Trophoblast cell (in vitro differentiated cells and primary cell): Measurements from ENCODE around the gene CUL7.

ENCODE experiments used
- DNase-seq, 2 donors: peaks; one replicate each; pipeline ENCODE4 v3.0.0-alpha.2; 2016
- H2AFZ ChIP-seq: 2 replicates; pipeline ENCODE4 v1.6.1; 2013; ENCODE audit warnings: low read length, moderate library complexity, mild to moderate bottlenecking; ENCODE audit not compliant: insufficient read depth, poor library complexity
- H2AK5ac ChIP-seq: 2 replicates; pipeline ENCODE4 v1.6.1; 2013; ENCODE audit warnings: mild to moderate bottlenecking, low read length
- H2BK120ac ChIP-seq: 2 replicates; pipeline ENCODE4 v1.6.1; 2013; ENCODE audit warnings: low read length, mild to moderate bottlenecking, moderate library complexity; ENCODE audit not compliant: insufficient read depth, poor library complexity
- H2BK12ac ChIP-seq: 2 replicates; pipeline ENCODE4 v1.6.1; 2013; ENCODE audit warnings: mild to moderate bottlenecking, low read length, moderate library complexity
- H2BK5ac ChIP-seq: 2 replicates; pipeline ENCODE4 v1.6.1; 2013; ENCODE audit warnings: low read length, low read depth, moderate library complexity, mild to moderate bottlenecking; ENCODE audit not compliant: poor library complexity
- H3K14ac ChIP-seq: 2 replicates; pipeline ENCODE4 v1.6.1; 2013; ENCODE audit warnings: mild to moderate bottlenecking, low read length
- H3K18ac ChIP-seq: 2 replicates; pipeline ENCODE4 v1.6.1; 2013; ENCODE audit warnings: mild to moderate bottlenecking, low read length
- H3K23ac ChIP-seq: 2 replicates; pipeline ENCODE4 v1.6.1; 2013; ENCODE audit warnings: low read length
- H3K27ac ChIP-seq: 2 replicates; pipeline ENCODE4 v1.5.1; 2013; ENCODE audit warnings: low read depth, mild to moderate bottlenecking, inconsistent platforms, low read length, moderate library complexity
- H3K27me3 ChIP-seq: 2 replicates; pipeline ENCODE4 v1.6.1; 2013; ENCODE audit warnings: inconsistent platforms, mild to moderate bottlenecking, low read length, moderate library complexity; ENCODE audit not compliant: insufficient read depth
- H3K36me3 ChIP-seq, 2 experiments: 1 replicate in 1 of 2; 2 replicates in 1 of 2; pipeline ENCODE4 v1.6.1; 2013; ENCODE audit warnings: low read length in 2 of 2, mild to moderate bottlenecking in 2 of 2, moderate library complexity in 1 of 2; ENCODE audit not compliant: insufficient read depth in 2 of 2, control insufficient read depth in 1 of 2
- H3K4ac ChIP-seq: 2 replicates; pipeline ENCODE4 v1.6.1; 2013; ENCODE audit warnings: low read depth, mild to moderate bottlenecking, low read length, moderate library complexity
- H3K4me1 ChIP-seq, 2 experiments: 1 replicate in 1 of 2; 2 replicates in 1 of 2; pipeline ENCODE4 v1.6.1; 2013; ENCODE audit warnings: low read length in 2 of 2, mild to moderate bottlenecking in 2 of 2, moderate library complexity in 1 of 2; ENCODE audit not compliant: insufficient read depth in 2 of 2, control insufficient read depth in 1 of 2
- H3K4me2 ChIP-seq: 2 replicates; pipeline ENCODE4 v1.6.1; 2013; ENCODE audit warnings: inconsistent platforms, mild to moderate bottlenecking, low read length, moderate library complexity
- H3K4me3 ChIP-seq: 2 replicates; pipeline ENCODE4 v1.5.1; 2013; ENCODE audit warnings: mild to moderate bottlenecking, low read depth, low read length, inconsistent platforms
- H3K79me1 ChIP-seq: one replicate; pipeline ENCODE4 v1.6.1; 2013; ENCODE audit warnings: low read length
- H3K79me2 ChIP-seq: 2 replicates; pipeline ENCODE4 v1.6.1; 2013; ENCODE audit warnings: low read length, mild to moderate bottlenecking; ENCODE audit not compliant: control insufficient read depth, insufficient read depth, poor library complexity
- H3K9ac ChIP-seq: 2 replicates; pipeline ENCODE4 v1.6.1; 2013; ENCODE audit warnings: mild to moderate bottlenecking, low read length
- H3K9me3 ChIP-seq: 2 replicates; pipeline ENCODE4 v1.6.1; 2013; ENCODE audit warnings: low read depth, mild to moderate bottlenecking, control low read depth, inconsistent platforms, low read length; ENCODE audit not compliant: insufficient read depth
- H4K12ac ChIP-seq: 2 replicates; pipeline ENCODE4 v1.6.1; 2013; ENCODE audit warnings: low read depth, mild to moderate bottlenecking, low read length, moderate library complexity
- H4K8ac ChIP-seq: 2 replicates; pipeline ENCODE4 v1.6.1; 2013; ENCODE audit warnings: low read depth, mild to moderate bottlenecking, low read length, moderate library complexity
- H4K91ac ChIP-seq: one replicate; pipeline ENCODE4 v1.6.1; 2013; ENCODE audit warnings: low read depth, mild to moderate bottlenecking, low read length, moderate library complexity
- WGBS: extraction: QIAGEN DNeasy Blood & Tissue Kit; methylation state at CpG from one replicate; pipeline ENCODE4 v1.1.7; 2013; ENCODE audit warnings: missing lambda C conversion rate; ENCODE audit not compliant: insufficient read length, insufficient coverage; ENCODE audit errors: extremely low coverage; 5-methylcytosine and 5-hydroxymethylcytosine counted together

The CUL7 gene

DNA sequence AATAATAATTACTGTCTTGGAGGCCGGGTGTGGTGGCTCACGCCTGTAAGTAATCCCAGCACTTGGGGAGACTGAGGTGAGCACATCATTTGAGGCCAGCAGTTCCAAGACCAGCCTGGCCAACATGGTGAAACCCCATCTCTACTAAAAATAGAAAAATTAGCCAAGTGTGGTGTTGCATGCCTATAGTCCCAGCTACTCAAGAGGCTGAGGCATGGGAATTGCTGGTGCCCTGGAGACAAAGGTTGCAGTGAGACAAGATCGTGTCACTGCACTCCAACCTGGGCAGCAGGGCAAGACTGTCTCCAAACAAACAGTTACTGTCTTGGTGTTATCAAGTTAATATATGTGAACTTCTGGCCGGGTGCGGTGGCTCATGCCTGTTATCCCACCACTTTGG is 27.3 kb downstream of the CUL7 start:
- Histone ChIP-seq H3K79me1 (peaks cover 3% of the 10 kb centered on the region), H3K4me3 (no peak overlapping the region), H3K23ac (no peak overlapping the region), H2AFZ (no peak overlapping the region), H3K4me2 (no peak overlapping the region), H3K27me3 (no peaks in the 10 kb centered on the region), H2AK5ac (no peak overlapping the region), H3K9me3 (peaks cover 2% of the 10 kb centered on the region), H2BK12ac (no peak overlapping the region), H4K8ac (no peak overlapping the region), H4K12ac (no peak overlapping the region), H3K79me2 (peaks cover 6% of the 10 kb centered on the region), H3K14ac (no peak overlapping the region), H3K27ac (no peak overlapping the region), H3K36me3 (peaks cover 59 to 67% of the 10 kb centered on the region in 2 experiments), H3K9ac (no peak overlapping the region), H4K91ac (no peak overlapping the region), H3K4me1 (peaks cover 0 to 3% of the 10 kb centered on the region in 2 experiments), H3K18ac (no peak overlapping the region), H2BK5ac (no peak overlapping the region), H3K4ac (no peak overlapping the region), H2BK120ac (no peak overlapping the region)
- no peak for DNase-seq
- WGBS: no CpG with 5 or more reads among the region's 5 CpGs

DNA sequence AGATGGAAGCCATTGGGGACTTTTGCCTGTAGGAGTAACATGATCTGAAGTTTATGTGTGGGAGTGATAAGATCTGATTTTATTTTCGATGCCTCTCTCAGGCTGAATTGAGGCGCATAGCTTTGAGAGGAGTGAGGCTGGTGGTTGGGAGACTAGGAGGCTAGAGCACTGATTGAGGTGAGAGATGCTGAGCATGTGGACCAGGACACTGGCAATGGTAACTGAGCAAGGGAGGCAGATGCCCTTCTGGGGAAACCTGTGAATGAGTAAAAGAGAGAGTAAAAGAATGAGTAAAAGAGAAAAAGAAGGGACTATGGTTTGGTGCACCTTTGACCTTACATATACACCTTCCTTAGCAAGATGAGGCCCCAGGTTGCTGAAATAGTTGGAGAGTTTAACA is 29.2 kb downstream of the CUL7 start:
- no peak overlapping the region for H4K91ac ChIP-seq
- peaks cover 0 to 10% of the 10 kb centered on the region in 2 experiments for H3K4me1 ChIP-seq
- H3K79me1 ChIP-seq: peaks cover 5% of the 10 kb centered on the region
- no CpG with 5 or more reads among the region's 2 CpGs for WGBS
- H3K4ac ChIP-seq: no peak overlapping the region
- peaks cover 2% of the 10 kb centered on the region for H3K9me3 ChIP-seq
- H4K8ac ChIP-seq: no peak overlapping the region
- H3K27ac ChIP-seq: no peak overlapping the region
- H3K79me2 ChIP-seq: peaks cover 7% of the 10 kb centered on the region
- no peaks in the 10 kb centered on the region for H3K27me3 ChIP-seq
- peaks cover 51 to 68% of the 10 kb centered on the region in 2 experiments for H3K36me3 ChIP-seq
- H3K4me2 ChIP-seq: no peak overlapping the region
- no peak overlapping the region for H2BK120ac ChIP-seq
- no peak for DNase-seq
- no peak overlapping the region for H2BK12ac ChIP-seq
- H3K14ac ChIP-seq: no peak overlapping the region
- no peak overlapping the region for H3K23ac ChIP-seq
- no peak overlapping the region for H2BK5ac ChIP-seq
- H4K12ac ChIP-seq: no peak overlapping the region
- no peak overlapping the region for H2AK5ac ChIP-seq
- H3K9ac ChIP-seq: no peak overlapping the region
- no peak overlapping the region for H3K18ac ChIP-seq
- H3K4me3 ChIP-seq: no peak overlapping the region
- no peak overlapping the region for H2AFZ ChIP-seq

GRCh38 chr6:43021270-43022047 is 32.2 kb downstream of the CUL7 start, which contains the start of gene RRP36:
RRP36 (plus strand) TSS chr6:43021623; CDS start chr6:43021655, 32 bp downstream.
- Histone ChIP-seq H3K79me1 (peaks cover 5% of the 10 kb centered on the region), H4K12ac (peak within 1 kb of the TSS; percentile 98), H3K4me1 (peaks cover 0 to 10% of the 10 kb centered on the region in 2 experiments), H2BK120ac (peak within 1 kb of the TSS; percentile 82), H3K27me3 (no peaks in the 10 kb centered on the region), H3K9ac (peak within 1 kb of the TSS; percentile 98), H3K9me3 (no peaks in the 10 kb centered on the region), H2BK12ac (no peak within 1 kb of the TSS), H3K18ac (peak within 1 kb of the TSS; percentile 98), H3K4me2 (peak within 1 kb of the TSS; percentile 72), H3K79me2 (peaks cover 7% of the 10 kb centered on the region), H2AFZ (peak within 1 kb of the TSS; percentile 89), H4K8ac (peak within 1 kb of the TSS; percentile 97), H2AK5ac (peak within 1 kb of the TSS; percentile 95), H2BK5ac (peak within 1 kb of the TSS; percentile 94), H3K4ac (peak within 1 kb of the TSS; percentile 98), H3K4me3 (peak within 1 kb of the TSS; percentile 86), H3K14ac (peak within 1 kb of the TSS; percentile 99), H3K36me3 (peaks cover 42 to 60% of the 10 kb centered on the region in 2 experiments), H4K91ac (peak within 1 kb of the TSS; percentile 97), H3K27ac (peak within 1 kb of the TSS; percentile 63), H3K23ac (no peak within 1 kb of the TSS)
- WGBS: no CpG with 5 or more reads among the region's 56 CpGs
- peak; percentile 81 to 84 for DNase-seq

DNA sequence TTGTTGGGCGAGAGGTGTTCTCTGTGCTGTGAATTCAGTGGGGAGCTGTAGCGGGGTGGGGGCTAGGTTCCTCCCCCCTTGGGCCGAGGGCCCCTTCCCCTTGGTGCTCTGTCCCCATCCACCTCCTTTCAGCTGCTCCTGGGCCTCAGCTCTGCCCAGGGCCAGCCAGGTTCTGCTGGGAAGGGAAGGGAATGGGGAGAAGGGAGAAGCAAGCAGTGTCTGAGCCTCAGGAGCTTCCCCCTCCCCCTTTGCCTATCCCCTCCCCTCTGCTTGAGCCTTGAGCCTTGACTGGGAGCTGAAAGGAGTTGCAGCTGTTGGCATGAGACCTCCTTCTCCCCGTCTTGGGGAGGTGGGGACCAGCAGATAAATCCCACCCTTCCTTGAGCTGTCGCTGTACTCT is 32.8 kb downstream of the CUL7 start:
- no peaks in the 10 kb centered on the region for H3K9me3 ChIP-seq
- peak overlapping the region; percentile 62 for H3K4me2 ChIP-seq

More for the DNA sequence above, 32.8 kb downstream of the CUL7 start:
- Histone ChIP-seq H3K4me3 (no peak overlapping the region), H3K36me3 (peaks cover 39 to 53% of the 10 kb centered on the region in 2 experiments), H3K27me3 (no peaks in the 10 kb centered on the region), H3K4me1 (peaks cover 0 to 10% of the 10 kb centered on the region in 2 experiments), H3K18ac (no peak overlapping the region), H4K91ac (peak overlapping the region; percentile 97), H2AK5ac (no peak overlapping the region), H2AFZ (peak overlapping the region; percentile 89), H2BK12ac (no peak overlapping the region), H4K8ac (peak overlapping the region; percentile 97), H3K79me2 (peaks cover 7% of the 10 kb centered on the region), H3K79me1 (peaks cover 5% of the 10 kb centered on the region), H3K27ac (no peak overlapping the region), H3K23ac (no peak overlapping the region), H3K9ac (no peak overlapping the region), H2BK5ac (no peak overlapping the region), H3K14ac (no peak overlapping the region), H3K4ac (no peak overlapping the region), H2BK120ac (no peak overlapping the region), H4K12ac (peak overlapping the region; percentile 2)
- no CpG with 5 or more reads among the region's 5 CpGs for WGBS
- no peak for DNase-seq
